Inflammatory macrophage treated with lipopolysaccharide for 1 hour (primary cell): ENCODE measurements around the gene SLC12A1.

ENCODE experiments used
- DNase-seq, 2 donors: peaks; one replicate each; pipeline ENCODE4 v3.0.0-alpha.2; 2020 to 2022

The SLC12A1 gene

DNA sequence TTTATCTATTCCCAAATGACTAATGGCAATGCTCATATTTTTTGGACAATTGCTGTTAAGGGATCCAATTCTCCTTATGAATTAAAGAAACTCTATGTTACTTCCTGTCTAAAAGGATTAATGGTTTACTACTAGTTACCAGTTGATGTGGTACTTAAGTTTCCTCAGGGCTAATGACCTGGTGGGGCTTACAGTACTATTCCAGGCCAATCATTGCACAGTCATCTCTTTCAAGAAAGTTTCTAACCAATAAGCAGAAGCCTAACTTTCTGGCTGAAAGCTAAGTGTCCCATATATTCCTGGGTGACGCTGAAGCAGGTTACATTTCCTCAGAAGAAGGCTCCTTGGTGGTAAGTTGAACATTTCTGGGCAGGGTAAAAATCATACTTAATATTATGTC lies at the start of gene SLC12A1:
Gene SLC12A1 (plus strand): TSS at position 322 of the 400 bp plus-strand sequence. CDS start 1,418 bp downstream, outside the sequence.
- DNase-seq = no peak

DNA sequence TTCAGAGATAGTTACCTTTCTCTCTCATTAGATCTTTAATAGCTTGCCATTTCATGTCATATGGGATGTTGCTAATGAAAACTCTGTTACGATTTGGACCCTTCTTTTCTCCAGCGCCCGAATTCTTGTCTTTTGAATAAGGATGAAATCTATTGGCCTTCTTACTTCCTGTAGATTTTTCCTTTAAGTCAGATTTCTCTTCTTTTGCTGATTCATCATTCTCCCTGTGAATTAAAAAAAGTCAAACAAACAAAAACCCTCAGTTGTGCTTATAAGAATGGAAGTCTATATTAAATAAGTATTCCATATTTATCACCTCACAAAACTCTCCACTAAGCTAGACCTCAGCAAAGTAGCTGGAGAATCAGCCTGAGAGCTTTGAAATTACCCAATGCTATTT lies 37.5 kb upstream of the SLC12A1 start:
- no peak for DNase-seq

DNA sequence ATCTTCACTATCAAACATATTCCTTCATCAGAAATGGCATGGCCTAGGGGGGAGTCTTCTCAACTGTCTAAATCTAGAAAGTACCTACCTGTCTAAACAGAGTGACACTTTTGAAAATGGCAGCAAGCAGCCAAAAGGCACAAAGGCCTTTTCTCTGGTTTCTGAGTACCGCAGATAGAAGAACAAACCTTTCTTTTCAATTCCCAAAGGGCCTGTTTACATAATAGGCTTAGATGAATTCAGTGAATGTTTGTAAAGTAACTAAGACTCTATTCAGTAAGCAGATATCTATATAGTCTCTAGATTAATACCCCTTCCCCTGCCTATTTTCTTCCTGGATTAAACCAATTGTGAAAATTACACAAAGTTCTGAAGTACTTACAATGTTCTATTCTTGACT lies 35.1 kb upstream of the SLC12A1 start:
- DNase-seq = no peak

DNA sequence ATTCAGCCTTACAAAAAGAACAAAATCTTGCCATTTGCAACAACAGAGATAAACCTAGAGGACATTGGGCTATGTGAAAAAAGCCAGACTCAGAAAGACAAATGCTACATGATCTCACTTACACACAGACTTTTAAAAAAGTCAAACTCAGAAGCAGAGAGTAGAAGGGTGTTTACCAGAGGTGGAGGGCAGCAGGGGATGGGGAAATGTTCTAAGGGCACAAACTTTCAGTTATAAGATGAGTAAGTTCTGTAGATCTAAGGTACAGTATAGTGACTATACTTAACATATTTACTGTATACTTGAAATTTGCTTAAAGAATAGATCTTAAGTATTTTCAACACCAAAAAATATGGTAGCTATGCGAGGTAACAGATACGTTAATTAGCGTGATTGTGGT lies 31.0 kb upstream of the SLC12A1 start:
- no peak for DNase-seq

DNA sequence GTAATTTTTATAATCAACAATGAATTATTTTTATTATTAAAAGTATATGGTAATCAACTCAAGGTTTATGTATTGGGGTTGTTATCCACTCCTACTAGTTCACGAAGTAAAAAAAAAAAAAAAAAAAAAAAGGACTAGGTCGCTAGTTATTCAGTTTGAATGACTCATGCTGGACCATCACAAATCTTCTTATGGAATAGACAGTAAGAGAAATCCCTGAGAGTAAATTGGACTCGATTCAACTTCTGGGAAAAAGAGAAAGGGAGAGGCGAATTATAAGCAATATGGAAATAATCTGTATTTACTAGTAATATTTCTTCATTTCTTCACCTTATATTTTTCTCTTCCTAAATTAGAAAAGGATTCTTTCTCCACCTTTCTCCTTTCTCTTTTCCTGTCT lies 30.0 kb upstream of the SLC12A1 start:
- no peak for DNase-seq

DNA sequence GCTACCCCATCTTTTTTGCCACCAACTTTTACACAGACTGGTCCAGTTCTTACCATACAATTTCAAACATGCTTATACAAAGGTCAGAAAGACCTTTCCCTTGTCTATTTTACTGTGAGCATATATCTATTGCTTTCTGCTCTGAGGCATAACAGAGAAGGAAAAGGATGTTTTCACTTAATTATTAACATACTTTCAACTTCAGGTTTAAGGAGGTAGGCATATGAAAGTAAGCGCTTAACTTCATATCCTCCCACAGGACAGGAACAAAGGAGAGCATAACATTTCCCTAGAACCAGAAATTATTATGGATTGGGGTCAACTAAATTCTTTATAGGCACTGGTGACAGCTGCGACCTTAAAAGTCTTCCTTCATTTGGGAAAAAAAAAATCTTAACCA lies 29.1 kb upstream of the SLC12A1 start:
- no peak for DNase-seq

DNA sequence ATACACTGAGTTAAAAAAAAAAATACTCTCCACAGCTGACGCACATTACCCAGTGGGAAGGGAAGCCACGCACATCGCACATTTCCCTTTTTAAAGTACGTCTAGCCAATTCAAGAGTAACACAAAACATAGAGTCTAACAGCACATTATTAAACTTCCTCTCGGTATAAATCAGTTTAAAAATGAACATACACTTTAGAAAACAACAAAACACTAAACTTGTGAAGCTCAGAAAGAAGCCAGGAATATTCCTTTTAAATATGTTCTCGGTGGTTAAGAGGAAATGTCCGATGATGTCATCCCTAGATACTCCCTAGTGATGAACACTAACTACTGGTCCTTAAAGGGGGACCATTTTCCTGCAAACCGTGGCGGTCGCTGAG lies 28.7 kb upstream of the SLC12A1 start:
- DNase-seq = peak in 1 of 2 donors; percentile 15

DNA sequence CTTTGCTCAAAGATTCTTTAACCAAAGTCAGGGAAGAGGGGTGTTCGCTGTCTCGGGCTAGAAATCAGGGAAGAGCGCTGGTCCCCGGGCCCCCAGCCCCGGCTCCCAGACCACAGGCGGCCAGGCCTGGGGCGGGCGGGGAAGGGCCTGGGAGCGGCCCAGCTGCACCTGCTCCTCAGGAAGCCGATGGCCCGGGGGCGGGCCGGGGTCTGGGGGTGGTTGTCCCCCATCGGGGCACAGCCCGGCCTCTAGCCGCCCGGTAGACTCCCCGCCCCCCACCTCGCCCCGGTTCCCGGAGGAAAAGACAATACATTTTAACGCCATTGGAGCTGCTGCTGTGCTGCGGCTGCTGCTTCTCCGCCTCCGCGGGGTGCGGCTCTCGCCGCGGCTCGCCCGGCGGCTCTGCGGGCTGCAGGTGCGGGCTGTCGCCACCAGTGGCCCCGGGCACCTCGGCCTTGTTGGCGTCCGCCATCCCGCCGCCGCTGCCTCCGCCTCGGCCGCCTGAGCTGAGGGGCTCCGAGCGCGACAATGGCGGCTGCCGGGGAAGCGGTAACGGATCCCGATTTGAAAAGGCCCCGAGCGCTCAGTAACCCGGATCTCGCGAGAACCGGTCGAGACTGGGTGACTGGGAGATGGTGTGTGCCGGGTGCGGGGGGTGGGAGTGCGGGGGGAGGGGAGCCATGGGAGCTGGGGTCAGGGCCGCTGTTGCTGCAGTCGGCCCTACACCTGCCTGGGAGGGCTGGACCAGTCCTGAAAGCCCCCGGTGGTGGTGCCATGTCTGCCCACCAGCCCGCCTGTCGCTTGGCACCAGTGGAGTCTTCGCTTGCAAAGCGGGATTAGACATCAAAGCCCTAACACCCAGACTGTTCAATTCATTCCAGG lies 28.1 kb upstream of the SLC12A1 start, which contains the start of gene MYEF2:
Gene MYEF2 (minus strand): TSS at position 530 of the 882 bp plus-strand sequence. CDS start 58 bp downstream, at position 472.
- peak in 1 of 2 donors; percentile 6 for DNase-seq

DNA sequence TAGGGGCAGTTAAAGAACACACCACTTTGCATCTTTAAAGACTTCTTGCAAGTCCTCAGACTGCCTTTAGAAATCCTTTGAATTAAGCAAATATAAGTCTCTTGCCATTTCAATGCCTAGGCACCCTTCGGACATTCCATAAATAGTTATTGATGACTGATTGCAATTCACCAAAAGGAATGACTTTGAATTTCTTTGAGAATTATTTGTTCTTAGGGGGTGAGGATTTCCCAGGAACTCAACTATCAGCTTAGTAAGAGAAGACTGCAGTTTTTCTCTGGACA lies 27.5 kb upstream of the SLC12A1 start:
- no peak for DNase-seq

DNA sequence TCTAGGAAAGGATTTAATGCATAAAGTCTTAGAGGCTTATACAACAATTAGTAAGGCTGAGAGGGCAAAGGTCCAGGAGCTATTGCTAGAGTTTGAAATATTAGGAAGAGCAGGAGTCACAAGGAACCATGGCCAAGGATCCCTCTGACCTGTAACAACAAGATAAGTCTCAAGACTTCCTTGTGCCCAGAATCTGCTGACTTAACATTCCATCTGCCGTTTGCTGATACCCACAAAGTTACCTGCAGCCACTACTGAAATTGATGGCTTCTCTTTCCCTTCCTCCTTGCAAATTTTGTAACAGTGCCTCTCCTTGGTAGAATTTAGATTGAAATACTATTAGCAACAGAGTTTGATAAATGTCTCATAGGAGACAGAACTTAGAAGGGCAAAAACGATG lies 23.4 kb upstream of the SLC12A1 start:
- DNase-seq = no peak

DNA sequence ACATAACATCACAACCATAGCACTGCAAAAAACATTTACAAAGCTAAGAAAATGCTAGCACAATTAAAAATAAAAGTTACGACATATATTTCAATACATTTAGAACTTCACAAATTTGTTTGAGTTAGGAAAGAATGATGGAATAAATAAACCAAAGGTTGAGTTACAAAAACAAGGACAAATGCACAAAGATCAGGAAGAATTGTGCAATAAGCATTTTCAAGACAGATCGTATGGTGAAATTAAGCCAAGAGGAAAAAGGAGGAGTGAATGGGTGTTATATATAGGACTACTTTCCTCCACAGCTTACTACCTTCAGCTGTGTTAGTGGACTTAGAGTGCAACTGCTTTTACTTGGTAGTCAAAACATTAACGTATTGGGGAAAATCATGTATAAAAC lies 20.6 kb upstream of the SLC12A1 start:
- no peak for DNase-seq

DNA sequence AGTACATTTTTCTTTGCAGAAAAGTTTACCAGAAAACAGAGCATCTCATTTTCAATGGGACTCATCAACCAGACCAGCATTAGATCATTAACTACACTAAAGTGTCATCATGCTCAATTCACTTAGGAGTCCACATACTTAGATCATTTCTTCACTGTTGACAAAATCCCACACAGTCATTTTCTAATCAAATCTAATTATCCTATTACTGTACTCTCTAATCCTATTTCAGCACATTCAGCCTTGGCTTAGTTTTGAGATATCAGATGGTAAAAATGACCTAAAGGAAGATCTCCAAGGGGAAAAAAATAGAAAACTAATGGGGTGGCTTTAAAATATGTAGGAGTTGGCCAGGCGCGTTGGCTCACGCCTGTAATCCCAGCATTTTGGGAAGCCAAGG lies 19.8 kb upstream of the SLC12A1 start:
- DNase-seq = no peak

DNA sequence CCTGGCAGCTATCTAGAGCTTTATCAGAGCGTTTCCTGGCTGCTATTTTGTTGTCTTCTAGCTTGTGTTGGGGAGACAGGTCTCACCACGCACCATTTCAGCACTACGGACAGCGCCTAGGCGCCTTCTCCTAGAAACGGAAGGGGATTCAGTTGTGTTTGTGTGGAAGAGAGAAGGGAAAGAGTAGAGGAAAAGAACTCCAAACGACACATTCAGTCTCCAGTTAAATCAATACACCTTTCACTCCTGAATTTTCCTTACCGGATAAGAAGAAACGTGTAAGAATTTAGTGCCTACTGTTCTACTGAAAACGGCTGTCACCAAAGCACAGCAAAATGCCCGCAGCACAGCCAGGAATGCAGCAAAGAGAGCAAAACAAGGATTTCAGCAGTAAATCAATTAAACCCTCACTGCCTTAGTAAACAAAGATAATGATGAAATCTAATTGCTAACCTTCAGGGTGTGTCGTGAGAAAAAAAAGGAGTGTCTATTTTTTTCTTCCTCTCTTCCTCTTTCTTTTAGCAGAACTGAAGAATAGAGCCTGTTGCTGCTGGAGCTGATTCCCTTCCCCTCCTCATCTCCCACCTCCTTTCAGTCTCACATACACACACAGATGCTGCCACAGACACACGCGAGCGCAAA lies 15.0 kb upstream of the SLC12A1 start:
- DNase-seq = peak; percentile 8 to 53

DNA sequence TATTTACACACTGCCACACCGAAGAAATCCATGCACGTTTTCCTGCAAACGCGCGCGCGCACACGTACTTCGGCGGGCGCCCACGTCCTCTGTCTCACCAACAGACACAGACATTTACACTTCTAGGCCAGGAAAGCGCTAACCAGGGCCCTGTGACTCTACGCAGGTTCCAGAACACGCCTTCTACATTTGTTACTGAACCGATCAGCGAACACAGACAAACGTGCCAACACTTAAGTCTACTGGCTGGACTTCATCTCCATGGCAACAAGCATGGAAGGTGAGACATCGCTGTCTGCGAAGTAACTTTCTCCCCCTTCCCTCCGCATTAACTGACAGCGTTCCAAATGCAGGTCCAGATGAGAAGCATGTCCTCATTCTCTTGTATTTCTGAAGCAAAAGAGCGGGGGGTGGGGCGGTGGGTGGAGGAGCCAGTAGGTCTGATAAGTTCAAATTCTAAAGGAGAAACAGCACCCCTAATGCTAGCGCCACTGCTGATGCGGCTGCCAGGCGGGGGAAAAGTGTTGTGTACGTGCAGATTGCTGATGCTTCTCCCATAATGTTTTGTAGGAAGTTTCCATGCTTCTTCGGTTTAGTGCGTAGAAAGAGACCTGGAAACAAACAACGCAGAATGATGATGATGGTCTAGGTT lies 14.4 kb upstream of the SLC12A1 start, which contains the start of gene CTXN2:
Gene CTXN2 (plus strand): TSS at position 92 of the 652 bp plus-strand sequence. CDS start 9,636 bp downstream, outside the sequence.
- no peak for DNase-seq

DNA sequence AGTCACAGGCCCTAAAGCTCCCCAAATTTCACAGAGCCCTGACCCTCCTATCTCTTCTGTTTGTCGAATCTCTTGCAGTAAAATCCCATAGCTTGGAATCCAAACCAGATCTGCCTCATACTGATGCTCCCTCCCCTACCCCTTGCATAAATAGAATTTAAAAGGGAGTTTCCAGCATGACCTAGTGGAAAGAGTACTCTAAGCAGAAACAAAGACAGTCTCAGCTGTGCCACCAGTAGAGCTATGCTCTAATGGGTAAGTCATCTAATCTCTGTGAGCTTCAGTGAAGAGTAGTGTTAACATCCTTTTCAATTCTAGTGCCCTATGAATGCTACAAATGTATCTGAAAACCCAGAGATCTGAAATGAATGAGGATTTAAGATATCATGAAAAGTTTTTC lies 4.0 kb upstream of the SLC12A1 start:
- no peak for DNase-seq

DNA sequence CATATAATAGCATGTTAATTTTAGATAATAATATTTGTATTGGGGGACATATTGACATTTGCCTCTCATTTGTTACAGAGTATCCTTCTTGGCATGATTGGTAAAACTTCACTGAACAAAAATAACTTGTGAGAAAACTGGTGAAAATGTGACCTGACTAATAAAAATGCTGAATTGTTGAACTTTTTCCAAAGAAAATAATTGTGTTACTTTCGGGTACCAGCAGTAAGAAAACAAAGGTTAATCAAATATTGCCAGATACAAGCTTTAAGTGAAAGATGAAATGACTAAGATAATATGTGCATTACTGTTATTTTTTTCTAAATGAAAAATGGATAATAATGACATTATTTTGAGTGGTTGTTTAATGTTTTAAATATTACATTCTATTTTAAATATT lies 15.2 kb downstream of the SLC12A1 start:
- DNase-seq = no peak

DNA sequence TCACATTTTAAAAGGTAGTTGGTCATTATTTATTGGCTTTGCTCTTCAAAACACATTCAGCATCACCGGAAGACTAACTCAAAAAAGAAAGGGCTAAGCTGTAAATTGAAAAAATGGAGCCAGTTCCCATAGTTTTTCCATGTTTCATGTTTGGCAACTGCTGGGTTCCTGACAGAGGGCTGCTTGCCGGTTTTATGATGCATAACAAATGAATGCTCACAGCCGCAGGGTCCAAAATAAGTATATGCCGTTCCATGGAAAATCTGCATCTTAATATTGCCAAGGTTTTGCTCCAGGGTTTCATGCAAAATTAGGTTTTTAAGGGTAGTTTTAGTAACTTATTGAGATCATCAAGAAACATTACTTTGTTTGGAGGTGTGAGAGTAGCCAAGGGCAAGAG lies 15.8 kb downstream of the SLC12A1 start:
- no peak for DNase-seq

DNA sequence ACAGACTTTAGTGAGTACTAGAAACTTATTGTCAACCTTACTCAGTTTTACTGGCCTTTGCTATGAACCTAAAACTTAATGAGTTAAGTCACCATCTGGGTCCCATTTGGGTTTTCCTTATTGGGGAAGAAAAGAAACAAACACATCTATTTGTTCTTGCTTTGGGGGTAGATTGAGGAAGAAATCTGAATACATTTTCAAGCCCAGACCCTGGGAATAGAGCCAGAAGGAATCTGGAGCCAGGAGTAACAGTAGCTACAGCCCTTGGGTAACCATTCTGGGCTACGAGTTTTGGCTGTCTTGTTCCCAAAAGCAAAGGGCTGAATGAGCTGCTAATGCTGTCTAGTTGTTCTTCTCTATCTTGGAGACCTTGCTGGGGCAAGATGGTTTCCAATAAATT lies 16.5 kb downstream of the SLC12A1 start:
- DNase-seq = no peak

DNA sequence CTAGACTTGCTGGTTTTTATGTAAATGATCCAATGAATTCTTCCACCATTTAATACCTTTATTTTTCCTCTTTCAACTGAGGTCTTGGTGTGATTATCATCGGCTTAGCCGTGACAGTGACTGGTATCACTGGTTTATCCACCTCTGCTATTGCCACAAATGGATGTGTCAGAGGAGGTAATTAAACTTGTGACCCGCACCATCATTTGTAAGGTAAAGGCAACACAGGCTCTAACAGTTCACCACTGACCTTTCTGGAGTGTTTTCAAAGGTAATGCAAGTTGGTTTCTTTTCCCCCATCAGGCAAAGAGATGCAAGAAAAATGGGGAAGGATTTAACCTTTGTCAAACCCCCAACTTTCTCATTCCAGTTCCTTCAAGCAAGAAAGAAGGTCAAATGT lies 19.7 kb downstream of the SLC12A1 start:
- no peak for DNase-seq

DNA sequence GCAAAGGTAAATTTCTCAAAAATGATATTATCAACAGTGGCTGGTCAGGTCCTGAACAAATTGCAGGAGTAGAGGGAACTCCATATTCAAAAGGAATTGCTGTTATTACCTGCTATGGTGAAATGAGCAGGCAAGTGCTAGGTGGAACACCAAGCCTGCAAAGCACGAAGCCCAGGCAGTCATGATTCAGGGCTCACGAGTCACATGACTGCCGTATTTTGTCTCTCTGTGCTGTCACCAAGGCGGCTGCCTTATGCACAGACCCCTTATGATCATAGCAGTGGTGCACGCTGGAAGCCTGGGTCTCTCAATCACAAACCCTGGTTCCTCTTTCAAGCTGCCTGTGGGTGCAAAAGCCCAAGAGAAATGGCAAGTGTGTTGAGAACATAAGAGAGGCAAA lies 24.4 kb downstream of the SLC12A1 start:
- no peak for DNase-seq

DNA sequence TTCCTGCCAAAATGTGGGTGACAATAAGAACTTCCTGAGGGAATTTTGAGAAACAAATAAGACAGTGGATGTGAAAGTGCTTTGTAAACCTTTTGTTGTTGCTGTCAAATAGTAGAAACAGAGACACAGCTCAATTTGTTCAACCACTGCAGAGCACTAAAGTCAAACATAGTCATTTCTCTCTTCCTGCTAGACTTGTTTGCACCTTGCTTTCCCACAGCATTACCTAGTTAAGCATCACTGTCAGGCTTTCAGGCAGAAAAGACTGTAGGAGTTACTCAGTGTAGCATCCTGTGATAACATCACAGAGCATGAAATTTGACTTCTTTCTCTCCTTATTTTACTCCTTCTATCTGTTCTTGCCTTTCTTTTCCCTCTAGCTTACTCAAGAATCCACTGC lies 27.1 kb downstream of the SLC12A1 start:
- DNase-seq = no peak

DNA sequence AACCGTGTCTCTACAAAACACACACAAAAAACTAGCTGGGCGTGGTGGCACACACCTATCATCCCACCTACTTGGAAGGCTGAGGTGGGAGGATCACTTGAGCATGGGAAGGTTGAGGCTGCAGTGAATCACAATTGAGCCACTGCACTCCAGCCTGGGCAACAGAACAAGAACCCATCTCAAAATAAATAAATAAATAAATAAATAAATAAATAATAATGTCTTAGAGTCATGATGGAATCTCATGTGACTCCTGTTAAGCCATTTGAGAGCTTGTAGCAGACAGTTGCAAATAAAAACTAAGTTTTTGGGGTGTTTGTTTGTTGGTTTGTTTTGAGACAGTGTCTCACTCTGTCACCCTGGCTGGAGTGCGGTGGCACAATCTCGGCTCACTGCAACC lies 33.2 kb downstream of the SLC12A1 start:
- no peak for DNase-seq

DNA sequence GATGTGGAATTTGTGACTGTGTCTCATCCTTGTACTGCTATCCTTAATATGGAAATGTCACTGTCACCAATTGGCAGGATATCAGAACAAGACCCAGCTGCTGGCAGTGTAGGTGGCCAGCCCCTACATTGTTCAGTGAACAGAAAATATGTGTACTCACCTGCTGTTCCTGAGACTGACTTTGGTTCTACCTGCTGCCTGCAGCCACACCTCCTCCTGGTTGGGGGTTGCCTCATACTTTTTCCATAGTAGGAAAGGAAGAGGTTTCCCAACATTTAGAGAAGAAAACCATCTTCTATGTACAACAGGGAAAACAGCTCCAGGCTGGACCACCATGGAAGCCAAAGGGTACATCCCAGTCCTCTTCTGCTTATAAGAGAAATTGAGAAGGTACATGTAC lies 35.9 kb downstream of the SLC12A1 start:
- no peak for DNase-seq

DNA sequence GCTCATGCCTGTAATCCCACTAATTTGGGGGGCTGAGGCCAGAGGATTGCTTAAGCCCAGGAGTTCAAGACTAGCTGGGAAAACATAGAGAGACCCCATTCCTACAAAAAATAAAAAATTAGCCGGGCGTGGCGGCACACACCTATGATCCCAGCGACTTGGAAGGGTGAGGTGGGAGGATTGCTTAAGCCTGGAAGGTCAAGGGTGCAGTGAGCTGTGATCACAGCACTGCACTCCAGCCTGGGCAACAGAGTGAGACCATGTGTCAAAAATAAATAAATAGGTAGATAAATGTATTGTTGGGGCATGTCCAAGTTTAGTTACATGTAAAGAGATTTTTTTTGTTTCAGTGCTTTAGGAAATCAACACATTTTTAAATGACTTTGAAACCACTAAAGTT lies 36.4 kb downstream of the SLC12A1 start:
- no peak for DNase-seq
